A673 (cell line): Measurements from ENCODE around the gene CTSZ. TPM values are rescaled to one million over a fixed set of nuclear protein-coding genes. Genes with fewer than 3 reads are reported as not detected.

Experiments
- BruUV-seq: library from RNA; stranded (reverse); fragments of 400-500 nt; replicated peaks from 2 replicates; lab custom pipeline; 2021; lab: Mats Ljungman, UMichigan
- CTCF ChIA-PET: fragments of 300-600 bp; sonication (Branson Sonifier 250); formaldehyde crosslinking; loops from one replicate; lab custom pipeline; 2022; ENCODE audit warnings: antibody characterized with exemption; lab: Charles Lee
- POLR2A ChIA-PET: fragments of 300-600 bp; sonication (Branson Sonifier 250); formaldehyde crosslinking; loops from one replicate; lab custom pipeline; 2022; ENCODE audit warnings: antibody characterized with exemption; ENCODE audit not compliant: low non-redundant PET; lab: Charles Lee
- DNase-seq: peaks from one replicate; pipeline ENCODE4 v3.0.0-alpha.2; 2015; ENCODE audit warnings: low spot score
- H3K27ac ChIP-seq: fragments of 200-600 bp; sonication (generic); 2 replicates; pipeline ENCODE4 v1.5.1; 2016; ENCODE audit warnings: mixed run types, low read depth, mild to moderate bottlenecking, mixed read lengths, antibody characterized with exemption, low read length; ENCODE audit not compliant: poor library complexity, severe bottlenecking
- H3K27me3 ChIP-seq: fragments of 200-600 bp; sonication (generic); replicated peaks from 2 replicates; pipeline ENCODE4 v1.6.1; 2017; ENCODE audit warnings: mixed run types, low read depth, mild to moderate bottlenecking, mixed read lengths, antibody characterized with exemption, low read length; ENCODE audit not compliant: insufficient read depth, poor library complexity
- H3K36me3 ChIP-seq: fragments of 200-600 bp; sonication (generic); 2 replicates; pipeline ENCODE4 v1.6.1; 2016; ENCODE audit warnings: mixed run types, mild to moderate bottlenecking, mixed read lengths, antibody characterized with exemption, low read length; ENCODE audit not compliant: insufficient read depth, poor library complexity, severe bottlenecking
- H3K4me1 ChIP-seq: fragments of 200-600 bp; sonication (generic); 2 replicates; pipeline ENCODE4 v1.6.1; 2017; ENCODE audit warnings: mixed run types, mild to moderate bottlenecking, mixed read lengths, antibody characterized with exemption, low read length; ENCODE audit not compliant: insufficient read depth, poor library complexity, severe bottlenecking
- H3K4me3 ChIP-seq: fragments of 200-600 bp; sonication (generic); 2 replicates; pipeline ENCODE4 v1.5.1; 2016; ENCODE audit warnings: low read depth, mixed run types, mild to moderate bottlenecking, mixed read lengths, low read length; ENCODE audit not compliant: poor library complexity, severe bottlenecking
- H3K9me3 ChIP-seq: fragments of 200-600 bp; sonication (generic); 2 replicates; pipeline ENCODE4 v1.6.1; 2016; ENCODE audit warnings: mixed run types, low read depth, mild to moderate bottlenecking, mixed read lengths, antibody characterized with exemption, low read length; ENCODE audit not compliant: poor library complexity, severe bottlenecking
- CTCF ChIP-seq: fragments of 300-800, 200-600 bp; sonication (generic); conservative IDR thresholded peaks from 2 replicates; pipeline ENCODE4 v1.5.1; 2017; ENCODE audit warnings: low read depth, mild to moderate bottlenecking, antibody characterized with exemption, low read length, moderate library complexity, mixed read lengths
- EZH2 ChIP-seq: fragments of 200-600 bp; sonication (generic); IDR thresholded peaks from 2 replicates; pipeline ENCODE4 v1.6.1; 2017; ENCODE audit warnings: borderline replicate concordance, low read depth, mild to moderate bottlenecking, mixed read lengths, antibody characterized with exemption, low read length; ENCODE audit not compliant: poor library complexity, severe bottlenecking
- intact Hi-C: fragments of 100-400 bp; cut with micrococcal nuclease; formaldehyde crosslinking; loops from one replicate; pipeline ENCODE4 v1.10.0; 2022; ENCODE audit not compliant: unreplicated experiment
- total RNA-seq: library from RNA; stranded (reverse); gene quantifications from 2 replicates; pipeline ENCODE4 v1.2.3, GENCODE V29; 2021

The CTSZ gene
- total RNA-seq, 1 experiment from 2014 or later: 1.2 TPM

GRCh38 chr20:58973179-58973578 lies 33.9 kb downstream of the CTSZ start:
- no peaks in the 10 kb centered on the region for H3K36me3 ChIP-seq
- H3K27ac ChIP-seq: no peak overlapping the region
- no peak for DNase-seq
- H3K4me3 ChIP-seq: no peak overlapping the region
- TF ChIP-seq EZH2 (no peak), CTCF (no peak)
- CTCF ChIA-PET: no interaction called here
- POLR2A ChIA-PET: no interaction called here
- intact Hi-C loops: no loop called here
- peaks cover 8% of the 10 kb centered on the region for H3K9me3 ChIP-seq
- H3K27me3 ChIP-seq: no peaks in the 10 kb centered on the region
- no peaks in the 10 kb centered on the region for H3K4me1 ChIP-seq
- no TSS peak for BruUV-seq

GRCh38 chr20:58971429-58971828 lies 35.6 kb downstream of the CTSZ start:
- POLR2A ChIA-PET: no interaction called here

GRCh38 chr20:58970146-58970545 lies 36.9 kb downstream of the CTSZ start:
- DNase-seq: no peak
- no peak overlapping the region for H3K4me3 ChIP-seq
- H3K27me3 ChIP-seq: no peaks in the 10 kb centered on the region
- H3K4me1 ChIP-seq: no peaks in the 10 kb centered on the region
- ChIA-PET POLR2A (no interaction called here), CTCF (no interaction called here)
- H3K9me3 ChIP-seq: peaks cover 8% of the 10 kb centered on the region
- H3K36me3 ChIP-seq: no peaks in the 10 kb centered on the region
- intact Hi-C loops: no loop called here
- no TSS peak for BruUV-seq
- TF ChIP-seq CTCF (no peak), EZH2 (no peak)
- no peak overlapping the region for H3K27ac ChIP-seq

More at GRCh38 chr20:58971429-58971828, 35.6 kb downstream of the CTSZ start:
- H3K9me3 ChIP-seq: peaks cover 8% of the 10 kb centered on the region
- TF ChIP-seq EZH2 (no peak), CTCF (no peak)
- no peak overlapping the region for H3K4me3 ChIP-seq
- DNase-seq: no peak
- no peak overlapping the region for H3K27ac ChIP-seq
- H3K4me1 ChIP-seq: no peaks in the 10 kb centered on the region
- no peaks in the 10 kb centered on the region for H3K27me3 ChIP-seq
- CTCF ChIA-PET: no interaction called here
- intact Hi-C loops: no loop called here
- BruUV-seq: no TSS peak
- no peaks in the 10 kb centered on the region for H3K36me3 ChIP-seq
